T-helper 9 cell (primary cell): ENCODE measurements around the gene TSFM.

Experiments
- DNase-seq: peaks from one replicate; pipeline ENCODE4 v3.0.0-alpha.2; 2020

TSFM gene

GRCh38 chr12:57836442-57837375 lies 54.1 kb downstream of the TSFM start:
- DNase-seq, result no peak

- no peak for DNase-seq
Measured at GRCh38 chr12:57837864-57838562, 55.4 kb downstream of the TSFM start.

- no peak for DNase-seq
Measured at GRCh38 chr12:57838594-57839302, 56.2 kb downstream of the TSFM start.

- DNase-seq, result no peak
Measured at GRCh38 chr12:57839996-57840395, 57.4 kb downstream of the TSFM start.

GRCh38 chr12:57840726-57841125 lies 58.1 kb downstream of the TSFM start:
- DNase-seq, result no peak

- no peak for DNase-seq
Measured at GRCh38 chr12:57841445-57841844, 58.9 kb downstream of the TSFM start.

GRCh38 chr12:57842342-57843294 lies 60.0 kb downstream of the TSFM start:
- no peak for DNase-seq

- no peak for DNase-seq
Measured at GRCh38 chr12:57844709-57845477, 62.3 kb downstream of the TSFM start.

- peak; percentile 36 for DNase-seq
Measured at GRCh38 chr12:57845478-57846284, 63.1 kb downstream of the TSFM start.

- peak; percentile 30 for DNase-seq
Measured at GRCh38 chr12:57846285-57846576, 63.6 kb downstream of the TSFM start.

- peak; percentile 83 for DNase-seq
Measured at GRCh38 chr12:57846577-57847319, 64.2 kb downstream of the TSFM start, which contains the start of gene CTDSP2. Gene CTDSP2, minus strand, starts transcription at chr12:57846729. Its CDS starts 294 bp downstream, at chr12:57846435.
